A549 (cell line): Measurements from ENCODE around the gene ZNF446.
"Not testable (repeated sequence)": the region's sequence is repeated elsewhere in the genome, so short reads cannot be mapped to it uniquely, and the experiment has no call there.

Experiments
- BCL3 ChIP-seq: fragments of >200 bp; sonication (Bioruptor Twin); formaldehyde crosslinking; IDR thresholded peaks from 3 replicates; pipeline ENCODE4 v1.6.1; 2016
- CBX8 ChIP-seq: fragments of 200-600 bp; sonication (generic); IDR thresholded peaks from 2 replicates; pipeline ENCODE4 v1.6.1; 2016
- CHD4 ChIP-seq: fragments of 200-600 bp; sonication (generic); IDR thresholded peaks from 2 replicates; pipeline ENCODE4 v1.6.1; 2016; ENCODE audit warnings: antibody characterized with exemption, mild to moderate bottlenecking, borderline replicate concordance
- CTCF ChIP-seq: fragments of >200 bp; sonication (Bioruptor Twin); formaldehyde crosslinking; IDR thresholded peaks from 3 replicates; pipeline ENCODE4 v1.5.1; 2016
- ELK1 ChIP-seq: fragments of 150-350 bp; IDR thresholded peaks from 2 replicates; pipeline ENCODE4 v1.6.1; 2014; ENCODE audit warnings: low read depth, mild to moderate bottlenecking, low read length
- EP300 ChIP-seq, 2 experiments: fragments of >200 bp; sonication (Bioruptor Twin); formaldehyde crosslinking; IDR thresholded peaks; 2 replicates in 1 of 2; 3 replicates in 1 of 2; pipeline ENCODE4 v1.6.1; 2016 to 2017
- GATA3 ChIP-seq: IDR thresholded peaks from 2 replicates; pipeline ENCODE4 v1.6.1; 2012; ENCODE audit warnings: borderline replicate concordance
- MAFK ChIP-seq: fragments of 450-650 bp; IDR thresholded peaks from 2 replicates; pipeline ENCODE4 v1.6.1; 2014; ENCODE audit not compliant: partially characterized antibody
- MYC ChIP-seq: IDR thresholded peaks from 2 replicates; pipeline ENCODE4 v1.6.1; 2012; ENCODE audit warnings: mild to moderate bottlenecking, inconsistent platforms, low read length, improper control_type of control experiment, borderline replicate concordance
- RFX5 ChIP-seq: fragments of 450-650 bp; IDR thresholded peaks from 2 replicates; pipeline ENCODE4 v1.7.1; 2014; ENCODE audit warnings: antibody characterized with exemption, mild to moderate bottlenecking, moderate library complexity
- RNF2 ChIP-seq: fragments of 200-600 bp; sonication (generic); IDR thresholded peaks from 2 replicates; pipeline ENCODE4 v1.6.1; 2016; ENCODE audit warnings: low read depth, mild to moderate bottlenecking, antibody characterized with exemption, moderate library complexity, borderline replicate concordance
- USF2 ChIP-seq: fragments of 450-650 bp; IDR thresholded peaks from 2 replicates; pipeline ENCODE4 v1.6.1; 2014; ENCODE audit warnings: antibody characterized with exemption

GRCh38 chr19:58484349-58484748 lies 8.2 kb downstream of the ZNF446 start:
- TF ChIP-seq RFX5; BCL3; CHD4; CTCF; MYC; CBX8; RNF2; GATA3; EP300 (IDR thresholded peaks at IDR 0.05); USF2; ELK1; MAFK: not testable (repeated sequence)
